H9 (cell line): ENCODE measurements around the gene SETD6. TPM values are rescaled to one million over a fixed set of nuclear protein-coding genes. Genes with fewer than 3 reads are reported as not detected.

Experiments
- DNase-seq: peaks from one replicate; pipeline ENCODE4 v3.0.0-alpha.2; 2017
- H2AFZ ChIP-seq: one replicate; pipeline ENCODE4 v1.6.1; 2013; ENCODE audit warnings: mild to moderate bottlenecking, low read length, control low read depth, moderate library complexity
- H2AK5ac ChIP-seq: 2 replicates; pipeline ENCODE4 v1.6.1; 2013; ENCODE audit warnings: low read length, control low read depth, mixed read lengths; ENCODE audit not compliant: insufficient read length
- H2BK120ac ChIP-seq: one replicate; pipeline ENCODE4 v1.6.1; 2013; ENCODE audit warnings: low read depth, mild to moderate bottlenecking, low read length, control low read depth, inconsistent platforms; ENCODE audit not compliant: poor library complexity, severe bottlenecking
- H2BK12ac ChIP-seq: 2 replicates; pipeline ENCODE4 v1.6.1; 2013; ENCODE audit warnings: low read length, control low read depth, mixed read lengths, low read depth; ENCODE audit not compliant: insufficient read length
- H2BK15ac ChIP-seq: 2 replicates; pipeline ENCODE4 v1.6.1; 2013; ENCODE audit warnings: low read depth, low read length, control low read depth
- H2BK20ac ChIP-seq: one replicate; pipeline ENCODE4 v1.6.1; 2013; ENCODE audit warnings: low read depth, mild to moderate bottlenecking, low read length, control low read depth, inconsistent platforms; ENCODE audit not compliant: poor library complexity, severe bottlenecking
- H2BK5ac ChIP-seq: 2 replicates; pipeline ENCODE4 v1.6.1; 2013; ENCODE audit warnings: low read length, control low read depth, mixed read lengths; ENCODE audit not compliant: insufficient read length
- H3K14ac ChIP-seq: 2 replicates; pipeline ENCODE4 v1.6.1; 2013; ENCODE audit warnings: low read length, control low read depth; ENCODE audit not compliant: insufficient read depth
- H3K18ac ChIP-seq: 2 replicates; pipeline ENCODE4 v1.6.1; 2013; ENCODE audit warnings: low read depth, mild to moderate bottlenecking, mixed read lengths, low read length, control low read depth; ENCODE audit not compliant: insufficient read length
- H3K23ac ChIP-seq: 2 replicates; pipeline ENCODE4 v1.6.1; 2013; ENCODE audit warnings: low read length, control low read depth, mixed read lengths, low read depth; ENCODE audit not compliant: insufficient read length
- H3K23me2 ChIP-seq: 2 replicates; pipeline ENCODE4 v1.6.1; 2013; ENCODE audit warnings: low read depth, mild to moderate bottlenecking, mixed read lengths, low read length, control low read depth; ENCODE audit not compliant: insufficient read length, poor library complexity, severe bottlenecking
- H3K27ac ChIP-seq: 2 replicates; pipeline ENCODE4 v1.5.1; 2013; ENCODE audit warnings: low read length, control low read depth, mixed read lengths, low read depth; ENCODE audit not compliant: insufficient read length
- H3K27me3 ChIP-seq: 2 replicates; pipeline ENCODE4 v1.6.1; 2013; ENCODE audit warnings: low read length, control low read depth, inconsistent platforms; ENCODE audit not compliant: insufficient read depth
- H3K4ac ChIP-seq: 2 replicates; pipeline ENCODE4 v1.6.1; 2013; ENCODE audit warnings: low read depth, mild to moderate bottlenecking, control low read depth, inconsistent platforms, low read length, moderate library complexity
- H3K4me1 ChIP-seq: 2 replicates; pipeline ENCODE4 v1.6.1; 2013; ENCODE audit warnings: low read length, control low read depth, inconsistent platforms; ENCODE audit not compliant: insufficient read depth
- H3K4me2 ChIP-seq: 2 replicates; pipeline ENCODE4 v1.6.1; 2013; ENCODE audit warnings: low read length, control low read depth, mixed read lengths; ENCODE audit not compliant: insufficient read length, insufficient read depth
- H3K56ac ChIP-seq: 2 replicates; pipeline ENCODE4 v1.6.1; 2013; ENCODE audit warnings: low read depth, mild to moderate bottlenecking, mixed read lengths, low read length, control low read depth; ENCODE audit not compliant: insufficient read length
- H3K79me1 ChIP-seq: 2 replicates; pipeline ENCODE4 v1.6.1; 2013; ENCODE audit warnings: low read depth, mild to moderate bottlenecking, moderate library complexity, low read length, control low read depth, inconsistent platforms; ENCODE audit not compliant: insufficient read depth, poor library complexity, severe bottlenecking
- H3K79me2 ChIP-seq: 2 replicates; pipeline ENCODE4 v1.6.1; 2013; ENCODE audit warnings: low read length, control low read depth, inconsistent platforms; ENCODE audit not compliant: insufficient read depth
- H3K9ac ChIP-seq: 2 replicates; pipeline ENCODE4 v1.6.1; 2013; ENCODE audit warnings: low read length, control low read depth, mixed read lengths; ENCODE audit not compliant: insufficient read length; ENCODE audit errors: extremely low read depth
- H3K9me3 ChIP-seq: one replicate; pipeline ENCODE4 v1.6.1; 2013; ENCODE audit warnings: low read depth, low read length, inconsistent platforms; ENCODE audit not compliant: control insufficient read depth
- H3T11ph ChIP-seq: one replicate; pipeline ENCODE4 v1.6.1; 2013; ENCODE audit warnings: mild to moderate bottlenecking, low read length, control low read depth, inconsistent platforms
- H4K20me1 ChIP-seq: one replicate; pipeline ENCODE4 v1.6.1; 2013; ENCODE audit not compliant: control insufficient read depth, insufficient read length, insufficient read depth
- H4K5ac ChIP-seq: 2 replicates; pipeline ENCODE4 v1.6.1; 2013; ENCODE audit warnings: low read depth, mild to moderate bottlenecking, mixed read lengths, low read length, control low read depth; ENCODE audit not compliant: insufficient read length
- H4K8ac ChIP-seq: replicated peaks from 2 replicates; pipeline ENCODE4 v1.6.1; 2013; ENCODE audit warnings: low read length, control low read depth, mixed read lengths, low read depth; ENCODE audit not compliant: insufficient read length
- H4K91ac ChIP-seq: 2 replicates; pipeline ENCODE4 v1.6.1; 2013; ENCODE audit warnings: low read depth, mild to moderate bottlenecking, moderate library complexity, mixed read lengths, low read length, control low read depth; ENCODE audit not compliant: insufficient read length
- H3K27ac Mint-ChIP-seq, 3 experiments: 2 replicates in 2 of 3; 3 replicates in 1 of 3; pipeline ENCODE4 v1.8.0; 2020 to 2021; ENCODE audit warnings: mixed read lengths in 3 of 3, mild to moderate bottlenecking in 1 of 3, moderate library complexity in 1 of 3
- H3K27me3 Mint-ChIP-seq: 2 replicates; pipeline ENCODE4 v1.8.0; 2021; ENCODE audit warnings: low read depth, mild to moderate bottlenecking, moderate library complexity, mixed read lengths
- H3K36me3 Mint-ChIP-seq, 3 experiments: 2 replicates in 2 of 3; 3 replicates in 1 of 3; pipeline ENCODE4 v1.8.0; 2020 to 2021; ENCODE audit warnings: low read depth in 3 of 3, mixed read lengths in 3 of 3; ENCODE audit not compliant: insufficient read depth in 1 of 3
- H3K4me1 Mint-ChIP-seq, 2 experiments: 2 replicates each; pipeline ENCODE4 v1.8.0; 2020; ENCODE audit warnings: mixed read lengths in 2 of 2
- H3K4me3 Mint-ChIP-seq, 2 experiments: 2 replicates in 1 of 2; 3 replicates in 1 of 2; pipeline ENCODE4 v1.8.0; 2020 to 2021; ENCODE audit warnings: mild to moderate bottlenecking in 2 of 2, mixed read lengths in 2 of 2, moderate library complexity in 1 of 2
- H3K9me3 Mint-ChIP-seq, 2 experiments: 2 replicates in 1 of 2; 3 replicates in 1 of 2; pipeline ENCODE4 v1.8.0; 2020; ENCODE audit warnings: mild to moderate bottlenecking in 2 of 2, mixed read lengths in 2 of 2, moderate library complexity in 1 of 2
- WGBS: extraction: QIAGEN DNeasy Blood & Tissue Kit; methylation state at CpG from one replicate; pipeline ENCODE4 v1.1.7; 2013; ENCODE audit warnings: missing lambda C conversion rate, low lambda C conversion rate, mixed read lengths; ENCODE audit not compliant: insufficient read length; ENCODE audit errors: extremely low coverage; 5-methylcytosine and 5-hydroxymethylcytosine counted together
- total RNA-seq: library from RNA; stranded (reverse); gene quantifications from 2 replicates; pipeline ENCODE4 v1.2.1, GENCODE V29; 2021
- TF ChIP-seq, protein P1 (sequence below): fragments of 200-600 bp; sonication (generic); conservative IDR thresholded peaks from 3 replicates; pipeline ENCODE4 v1.8.0; 2021; ENCODE audit warnings: antibody characterized with exemption, mild to moderate bottlenecking

SETD6 gene
- total RNA-seq, 1 experiment from 2014 or later: 55.6 TPM

DNA sequence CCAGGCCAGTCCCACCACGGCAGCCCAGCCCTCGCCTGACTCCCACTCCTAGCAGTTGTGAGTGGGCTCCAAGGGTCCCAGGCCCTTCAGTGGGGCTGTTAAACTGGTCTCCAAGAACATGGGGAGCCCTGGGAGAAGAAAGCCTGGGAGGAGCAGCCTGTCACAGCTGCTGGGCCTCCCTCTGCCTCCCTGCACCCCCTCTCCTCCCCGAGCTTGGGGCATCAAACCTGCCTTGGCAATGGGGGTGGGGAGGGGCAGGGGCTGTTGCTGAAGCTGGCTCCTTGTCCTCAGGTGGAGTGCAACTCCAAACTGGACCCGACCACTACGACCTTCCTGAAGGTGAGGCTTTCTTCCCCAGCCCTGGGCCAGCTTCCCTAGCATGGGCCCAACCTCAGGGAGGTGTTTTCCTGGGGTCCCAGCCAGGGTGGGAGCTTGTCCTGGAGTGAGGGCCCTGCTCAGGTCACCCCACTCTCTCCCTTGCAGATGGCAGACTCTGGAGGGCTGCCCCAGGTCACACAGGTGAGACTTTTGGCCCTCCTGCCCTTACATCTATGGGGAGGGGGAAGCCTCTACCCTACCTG lies 6.6 kb upstream of the SETD6 start:
- no peaks in the 10 kb centered on the region for H4K20me1 ChIP-seq
- DNase-seq: no peak
- Mint-ChIP-seq H3K4me1 (peaks cover 6 to 9% of the 10 kb centered on the region in 2 experiments), H3K36me3 (peaks cover 9 to 24% (median 11%) of the 10 kb centered on the region in 3 experiments), H3K27me3 (no peaks in the 10 kb centered on the region), H3K4me3 (no peak overlapping the region; a peak in 1 of 5 replicates), H3K9me3 (no peaks in the 10 kb centered on the region), H3K27ac (no peak overlapping the region)
- H2AK5ac ChIP-seq: no peak overlapping the region
- no peak overlapping the region for H3K9ac ChIP-seq
- H3K27me3 ChIP-seq: no peaks in the 10 kb centered on the region
- no peak overlapping the region for H2BK20ac ChIP-seq
- H3K18ac ChIP-seq: no peak overlapping the region
- TF ChIP-seq, protein P1, sequence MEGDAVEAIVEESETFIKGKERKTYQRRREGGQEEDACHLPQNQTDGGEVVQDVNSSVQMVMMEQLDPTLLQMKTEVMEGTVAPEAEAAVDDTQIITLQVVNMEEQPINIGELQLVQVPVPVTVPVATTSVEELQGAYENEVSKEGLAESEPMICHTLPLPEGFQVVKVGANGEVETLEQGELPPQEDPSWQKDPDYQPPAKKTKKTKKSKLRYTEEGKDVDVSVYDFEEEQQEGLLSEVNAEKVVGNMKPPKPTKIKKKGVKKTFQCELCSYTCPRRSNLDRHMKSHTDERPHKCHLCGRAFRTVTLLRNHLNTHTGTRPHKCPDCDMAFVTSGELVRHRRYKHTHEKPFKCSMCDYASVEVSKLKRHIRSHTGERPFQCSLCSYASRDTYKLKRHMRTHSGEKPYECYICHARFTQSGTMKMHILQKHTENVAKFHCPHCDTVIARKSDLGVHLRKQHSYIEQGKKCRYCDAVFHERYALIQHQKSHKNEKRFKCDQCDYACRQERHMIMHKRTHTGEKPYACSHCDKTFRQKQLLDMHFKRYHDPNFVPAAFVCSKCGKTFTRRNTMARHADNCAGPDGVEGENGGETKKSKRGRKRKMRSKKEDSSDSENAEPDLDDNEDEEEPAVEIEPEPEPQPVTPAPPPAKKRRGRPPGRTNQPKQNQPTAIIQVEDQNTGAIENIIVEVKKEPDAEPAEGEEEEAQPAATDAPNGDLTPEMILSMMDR: no peak
- H3K79me1 ChIP-seq: no peaks in the 10 kb centered on the region
- H2BK120ac ChIP-seq: no peak overlapping the region
- H2BK5ac ChIP-seq: no peak overlapping the region
- H4K5ac ChIP-seq: no peak overlapping the region
- H4K91ac ChIP-seq: no peak overlapping the region
- H3K14ac ChIP-seq: no peak overlapping the region
- no peak overlapping the region for H2BK12ac ChIP-seq
- no peak overlapping the region for H3K23ac ChIP-seq
- H3K27ac ChIP-seq: no peak overlapping the region
- H3K79me2 ChIP-seq: no peaks in the 10 kb centered on the region
- H3K9me3 ChIP-seq: no peaks in the 10 kb centered on the region
- H2AFZ ChIP-seq: no peak overlapping the region
- no peak overlapping the region for H3K4me2 ChIP-seq
- H3T11ph ChIP-seq: no peak overlapping the region
- H3K4me1 ChIP-seq: no peaks in the 10 kb centered on the region
- no peaks in the 10 kb centered on the region for H3K23me2 ChIP-seq
- no peak overlapping the region for H2BK15ac ChIP-seq
- no CpG with 5 or more reads among the region's 5 CpGs for WGBS
- no peak overlapping the region for H3K4ac ChIP-seq
- no peak overlapping the region for H3K56ac ChIP-seq
- H4K8ac ChIP-seq: no peak overlapping the region
